Left ventricle myocardium superior (tissue), 1 donor: ENCODE measurements around the gene KRT24. TPM values are rescaled to one million over a fixed set of nuclear protein-coding genes. Genes with fewer than 3 reads are reported as not detected.
"Not testable (repeated sequence)": the region's sequence is repeated elsewhere in the genome, so short reads cannot be mapped to it uniquely, and the experiment has no call there.

Source experiments
- ATAC-seq: fragments of 200-7000 bp; cut with Tn5 transposase; one replicate; pipeline ENCODE4 v1.9.1; 2020; ENCODE audit warnings: mild to moderate bottlenecking, moderate library complexity
- DNase-seq: peaks from one replicate; pipeline ENCODE4 v3.0.0-alpha.2; 2020
- intact Hi-C: fragments of 100-400 bp; cut with micrococcal nuclease; formaldehyde crosslinking; loops from one replicate; pipeline ENCODE4 v1.11.0; 2022
- long read RNA-seq: library from polyadenylated mRNA; unstranded; transcript quantifications from one replicate; pipeline ENCODE4 v2.0.0, GENCODE V29; 2021
- total RNA-seq: library from RNA; stranded (reverse); fragmentation: NEBNext Ultra II Directional; extraction: Animal tissue kit (Norgen Biotek cat#: 25700); gene quantifications from one replicate; pipeline ENCODE4 v1.2.1, GENCODE V29; 2021
- donor health status: DM: no; HTN: yes; CAD: no; lungs with severe emphysema.

The KRT24 gene
- total RNA-seq, result not detected
- long read RNA-seq, result 0 reads

DNA sequence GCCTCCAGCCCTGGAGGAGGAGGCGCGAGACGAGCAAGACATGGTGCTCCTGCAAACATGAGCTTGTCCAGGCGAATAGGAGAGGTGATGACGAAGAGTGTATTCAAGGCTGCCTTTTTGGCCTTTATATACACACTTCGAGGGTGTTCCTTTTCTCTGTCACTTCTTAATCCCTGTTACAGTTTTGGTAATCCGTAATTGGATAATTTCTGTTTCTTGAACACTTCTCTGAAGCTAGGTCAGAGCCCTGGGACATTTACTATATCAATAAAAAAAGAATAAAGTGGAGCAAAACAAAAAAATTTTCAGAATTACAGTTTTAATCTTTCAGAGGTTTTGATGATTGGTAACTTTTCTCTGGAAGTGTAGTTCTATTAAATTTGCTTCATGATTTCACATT is at the start of gene KRT24:
KRT24 (minus strand) TSS at position 101 of the 400 bp plus-strand sequence; CDS start at position 42, 59 bp downstream.
- ATAC-seq, result no peak
- DNase-seq, result no peak
- intact Hi-C loops, result no loop called here

DNA sequence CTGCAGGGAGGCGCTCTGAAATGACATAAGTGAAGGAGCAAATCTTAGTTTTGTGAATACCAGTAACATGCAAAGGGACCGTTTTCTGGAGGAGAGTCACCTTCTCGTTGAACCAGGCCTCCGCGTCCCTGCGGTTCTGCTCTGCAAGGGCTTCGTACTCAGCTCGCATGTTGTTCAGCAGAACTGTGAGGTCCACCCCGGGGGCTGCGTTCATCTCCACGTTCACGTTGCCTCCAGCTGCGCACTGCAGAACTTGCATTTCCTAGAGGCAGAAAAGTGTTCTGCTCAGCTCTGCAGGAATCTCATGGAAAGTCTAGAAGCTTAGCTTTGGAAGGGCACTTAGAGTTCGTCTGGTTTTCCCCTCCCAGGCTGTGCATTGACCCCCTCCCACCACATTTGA is 47.5 kb upstream of the KRT24 start:
- intact Hi-C loops, result no loop called here
- no peak for DNase-seq
- ATAC-seq, result no peak

DNA sequence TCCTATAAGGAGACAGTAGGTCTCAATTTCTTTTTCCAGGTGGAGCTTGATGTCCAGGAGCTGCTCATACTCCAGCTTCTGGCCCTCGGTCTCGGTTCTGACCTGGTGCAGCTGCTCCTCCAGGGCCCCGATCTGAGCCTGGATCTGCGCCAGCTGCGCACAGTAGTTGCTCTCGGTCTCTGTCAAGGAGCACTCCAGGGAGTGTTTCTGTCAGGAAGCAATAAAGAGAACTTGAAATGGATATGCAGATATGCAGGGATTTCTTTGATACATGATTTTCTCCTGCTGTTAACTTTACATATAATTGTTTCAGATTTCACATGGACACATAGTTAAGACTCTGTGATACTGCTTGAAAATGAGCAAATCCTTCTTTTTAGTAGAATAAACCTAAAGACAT is 46.8 kb upstream of the KRT24 start:
- intact Hi-C loops, result no loop called here
- ATAC-seq (no peak), DNase-seq (no peak)

DNA sequence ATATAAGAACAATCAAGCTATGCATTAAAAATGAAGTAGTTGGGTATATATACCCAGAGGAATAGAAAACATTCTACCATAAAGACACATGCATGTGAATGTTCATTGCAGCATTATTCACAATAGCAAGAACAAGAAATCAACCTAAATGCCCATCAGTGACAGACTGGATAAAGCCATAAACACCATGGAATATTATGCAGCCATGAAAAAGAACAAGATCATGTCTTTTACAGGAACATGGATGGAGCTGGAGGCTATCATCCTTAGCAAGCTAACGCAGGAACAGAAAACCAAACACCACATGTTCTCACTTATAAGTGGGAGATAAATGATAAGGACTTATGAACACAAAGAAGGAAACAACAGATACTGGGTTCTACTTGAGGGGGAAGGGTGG is 45.1 kb upstream of the KRT24 start:
- intact Hi-C loops, DNase-seq, ATAC-seq: not testable (repeated sequence)

DNA sequence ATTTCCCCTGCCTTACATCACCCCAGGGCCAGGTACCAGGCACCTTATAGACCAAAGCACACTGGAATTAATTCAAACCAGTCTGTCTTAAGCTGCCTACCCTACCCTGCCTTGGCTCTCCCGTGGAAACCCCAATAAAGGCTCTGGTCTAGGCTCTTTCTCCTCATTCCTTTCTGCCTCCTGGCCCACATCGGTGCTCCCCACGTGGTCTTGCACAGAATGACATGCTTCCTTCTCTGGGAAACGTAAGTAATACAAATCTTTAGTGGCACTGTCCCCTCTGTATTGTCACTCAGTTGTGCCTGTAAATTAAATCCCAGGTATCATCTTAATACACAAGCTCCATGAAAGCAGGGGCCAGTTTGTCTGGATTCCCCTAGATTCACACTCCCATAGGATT is 35.0 kb upstream of the KRT24 start:
- no peak for DNase-seq
- intact Hi-C loops, result no loop called here
- ATAC-seq, result no peak

DNA sequence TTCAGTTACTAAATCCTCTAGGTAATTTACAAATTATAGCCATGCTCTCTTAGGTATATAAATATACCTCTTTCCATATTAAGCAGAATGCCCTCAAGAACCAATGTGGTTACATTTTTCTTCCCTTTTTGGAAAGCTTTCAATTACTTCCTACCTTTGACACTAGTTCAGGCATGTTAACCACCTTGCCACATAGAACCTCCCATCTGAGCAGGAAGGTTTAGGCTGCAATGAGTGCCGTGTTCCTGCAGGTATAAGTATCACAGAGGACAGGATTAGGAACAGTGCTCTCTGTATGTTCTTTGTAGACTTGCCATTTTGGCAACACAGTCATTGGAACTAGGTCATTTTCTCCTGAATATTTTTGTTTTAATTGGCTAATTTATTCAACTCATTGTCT is 31.5 kb upstream of the KRT24 start:
- intact Hi-C loops, result no loop called here
- no peak for ATAC-seq
- no peak for DNase-seq

DNA sequence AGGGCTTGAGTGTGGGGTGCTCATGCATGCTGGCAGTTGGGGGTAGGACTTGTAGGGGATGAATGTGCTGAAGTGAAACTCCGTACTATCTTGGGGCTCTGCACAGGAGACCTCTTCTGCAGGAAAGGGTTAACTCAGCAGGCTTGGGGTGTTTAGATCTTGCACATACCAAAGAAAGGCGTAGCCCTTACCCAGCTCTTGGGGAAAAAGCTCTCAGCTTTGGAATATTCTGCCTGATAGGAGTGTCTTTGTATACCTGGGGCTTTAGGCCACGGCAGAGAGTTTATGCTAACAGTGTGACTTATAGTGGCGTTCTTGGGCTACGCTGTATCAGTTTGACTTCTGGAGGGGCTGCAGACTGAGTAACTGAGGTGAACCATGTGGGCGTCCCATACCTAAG is 30.5 kb upstream of the KRT24 start:
- intact Hi-C loops, result no loop called here
- no peak for ATAC-seq
- no peak for DNase-seq

DNA sequence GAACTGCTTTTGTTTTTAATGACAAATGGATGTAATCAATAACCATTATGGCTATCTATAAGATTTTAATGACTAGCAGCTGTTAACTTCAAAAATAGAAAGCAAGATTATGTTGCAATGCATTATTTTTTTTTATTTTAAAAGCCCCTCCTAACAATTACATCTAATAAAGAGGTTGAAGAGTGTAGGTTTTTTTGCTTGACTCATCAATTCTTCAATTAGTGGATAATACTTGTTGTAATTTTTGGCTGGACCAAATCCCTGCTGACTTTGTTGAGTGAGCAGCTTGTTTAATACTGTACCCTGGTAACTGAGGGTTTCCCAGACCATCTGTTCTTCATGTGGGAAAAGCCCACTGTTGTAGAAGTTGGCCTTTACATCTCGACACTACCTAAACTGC is 27.4 kb upstream of the KRT24 start:
- no peak for ATAC-seq
- DNase-seq, result no peak
- intact Hi-C loops, result no loop called here

DNA sequence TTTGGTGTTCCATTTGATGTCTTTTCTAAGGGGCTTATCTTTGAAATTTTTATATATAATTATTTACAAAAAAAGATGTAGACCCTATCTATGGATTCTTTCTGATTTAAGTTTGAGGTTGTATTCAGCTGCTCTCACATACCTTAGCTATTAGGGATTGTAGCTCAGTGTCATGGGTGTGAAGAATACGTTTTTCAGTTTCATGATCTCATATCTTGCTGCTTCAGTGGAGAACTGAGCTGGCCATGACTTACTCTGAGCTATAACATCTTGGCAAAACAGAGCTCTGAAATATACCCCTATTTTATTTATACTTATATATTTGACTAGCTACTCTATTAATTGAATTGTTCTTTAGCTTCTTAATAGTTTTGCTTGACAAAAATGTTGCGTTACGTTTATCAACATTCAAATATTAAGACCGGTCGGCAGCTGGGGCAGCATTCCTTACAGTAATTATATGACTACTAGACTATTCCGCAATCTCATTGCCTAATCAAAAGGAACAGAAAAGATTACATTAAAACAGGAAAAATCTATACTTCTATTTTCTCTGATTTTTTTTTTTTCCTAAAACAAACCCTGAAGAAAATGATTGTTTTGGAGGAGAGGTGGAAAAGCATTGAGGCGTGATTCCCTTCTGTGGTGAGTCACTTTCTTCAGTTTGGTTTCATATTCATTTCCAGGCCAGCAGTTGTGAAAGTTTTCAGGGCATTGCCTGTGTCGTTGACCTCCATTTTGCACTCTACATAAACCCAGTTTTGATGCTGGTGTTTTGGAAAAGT is 24.1 kb upstream of the KRT24 start:
- ATAC-seq, result no peak
- intact Hi-C loops, result no loop called here
- no peak for DNase-seq

DNA sequence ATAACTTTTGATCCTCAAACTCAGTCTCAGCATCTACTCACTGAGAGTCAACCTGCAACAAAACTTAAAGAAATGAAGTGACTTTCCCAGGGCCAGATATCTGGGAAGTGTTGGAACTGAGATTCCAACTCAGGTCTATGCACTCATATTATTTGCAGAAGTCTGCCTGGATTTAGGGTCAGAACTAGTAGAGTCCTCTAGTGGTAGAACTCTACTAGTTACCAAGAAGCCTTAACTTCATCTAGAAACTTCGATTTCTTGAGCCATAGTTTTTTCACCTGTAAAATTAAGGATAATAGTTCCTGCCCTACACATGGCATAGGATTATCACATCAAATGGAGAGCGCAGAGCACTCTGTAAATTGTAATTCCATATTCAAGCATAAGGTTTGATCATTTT is 23.4 kb upstream of the KRT24 start:
- intact Hi-C loops, result no loop called here
- ATAC-seq (no peak), DNase-seq (no peak)

DNA sequence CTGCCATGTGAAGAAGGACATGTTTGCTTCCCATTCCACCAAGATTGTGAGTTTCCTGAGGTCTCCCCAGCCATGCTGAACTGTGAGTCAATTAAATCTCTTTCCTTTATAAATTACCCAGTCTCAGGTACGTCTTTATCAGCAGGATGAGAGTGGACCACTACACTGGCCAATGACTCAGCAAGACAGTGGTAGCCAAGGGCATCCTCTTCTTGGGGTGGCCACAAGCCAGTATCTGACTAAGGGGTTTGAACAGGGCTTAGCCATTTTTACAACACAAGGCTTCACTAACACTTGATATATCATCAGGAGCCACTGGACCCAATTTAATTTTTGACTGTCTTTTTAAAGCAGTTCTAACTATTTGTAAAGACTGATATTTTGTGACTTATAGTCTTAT is 21.1 kb upstream of the KRT24 start:
- DNase-seq, result no peak
- no peak for ATAC-seq
- intact Hi-C loops, result no loop called here

DNA sequence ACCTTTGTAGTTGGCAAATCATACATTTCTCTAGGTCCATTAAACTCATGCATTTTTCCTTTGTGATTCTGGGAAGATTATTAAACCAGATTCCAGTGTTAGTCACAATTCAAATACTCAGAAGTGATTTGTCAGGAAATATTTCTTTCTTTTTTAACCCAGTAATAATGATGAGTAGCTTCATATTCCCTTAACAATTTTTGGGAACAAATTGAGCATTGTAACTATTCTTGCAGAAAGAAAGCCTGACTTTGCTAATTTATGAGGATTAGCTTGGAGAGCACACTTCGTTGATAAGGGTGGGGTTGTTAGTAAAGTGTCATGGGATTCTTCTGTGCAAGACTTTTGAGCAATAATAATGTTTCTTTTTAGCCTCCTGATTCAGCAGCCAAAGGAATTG is 18.7 kb upstream of the KRT24 start:
- intact Hi-C loops, result no loop called here
- DNase-seq (no peak), ATAC-seq (no peak)

DNA sequence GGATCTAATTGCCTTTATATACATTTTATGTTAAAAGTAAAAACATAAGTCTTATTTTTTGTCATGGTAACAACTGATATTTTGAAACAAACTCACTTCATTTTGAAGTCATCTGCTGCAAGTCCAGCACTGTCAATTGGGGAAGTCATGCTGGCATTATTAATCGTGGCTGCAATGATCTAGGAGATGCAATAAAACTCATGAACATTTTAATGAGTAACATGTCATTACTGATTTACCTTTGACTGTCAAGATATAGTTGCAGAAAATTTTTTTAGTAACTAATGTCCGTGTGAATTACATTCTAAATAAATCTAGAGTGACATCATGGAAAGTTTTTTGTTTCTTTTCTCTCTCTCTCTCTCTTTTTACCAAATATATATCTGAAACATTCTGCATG is 17.3 kb upstream of the KRT24 start:
- intact Hi-C loops, result no loop called here
- DNase-seq (no peak), ATAC-seq (no peak)

DNA sequence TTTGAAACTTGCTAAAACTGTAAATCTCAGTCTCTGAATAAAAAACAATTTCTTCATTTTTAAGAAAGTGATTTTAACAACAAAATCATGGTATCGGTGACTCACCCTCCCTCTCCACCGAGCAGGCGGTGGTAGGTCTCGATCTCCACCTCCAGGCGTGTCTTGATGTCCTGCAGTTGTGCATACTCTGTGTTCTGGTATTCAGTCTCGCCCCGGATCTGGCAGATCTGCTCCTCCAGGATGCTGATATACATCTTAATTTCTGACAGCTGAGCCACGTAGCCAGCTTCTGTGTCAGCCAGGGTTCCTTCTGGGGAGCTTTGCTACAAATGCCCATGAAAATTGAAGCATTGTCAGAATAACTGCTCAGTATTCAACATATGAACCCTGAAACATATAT is 15.4 kb upstream of the KRT24 start:
- ATAC-seq, result no peak
- DNase-seq, result no peak
- intact Hi-C loops, result no loop called here

DNA sequence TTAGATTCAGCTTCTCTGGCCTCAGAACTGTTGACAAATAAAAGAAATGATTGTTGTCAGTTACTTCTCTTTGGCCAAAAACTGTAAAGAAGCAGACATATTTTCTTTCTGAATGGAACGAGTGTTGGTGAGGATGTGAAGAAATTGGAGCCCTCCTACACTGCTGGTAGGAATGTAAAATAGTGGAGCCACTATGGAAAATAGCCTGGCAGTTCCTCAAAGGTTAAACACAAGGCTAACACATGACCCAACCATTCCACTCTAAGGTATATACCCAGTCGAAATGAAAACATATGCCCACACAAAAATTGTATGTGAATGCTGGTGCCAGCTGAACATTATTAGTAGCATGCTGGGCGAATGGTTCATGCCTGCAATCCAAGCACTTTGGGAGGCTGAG is 14.2 kb upstream of the KRT24 start:
- ATAC-seq (no peak), DNase-seq (no peak)
- intact Hi-C loops, result no loop called here

DNA sequence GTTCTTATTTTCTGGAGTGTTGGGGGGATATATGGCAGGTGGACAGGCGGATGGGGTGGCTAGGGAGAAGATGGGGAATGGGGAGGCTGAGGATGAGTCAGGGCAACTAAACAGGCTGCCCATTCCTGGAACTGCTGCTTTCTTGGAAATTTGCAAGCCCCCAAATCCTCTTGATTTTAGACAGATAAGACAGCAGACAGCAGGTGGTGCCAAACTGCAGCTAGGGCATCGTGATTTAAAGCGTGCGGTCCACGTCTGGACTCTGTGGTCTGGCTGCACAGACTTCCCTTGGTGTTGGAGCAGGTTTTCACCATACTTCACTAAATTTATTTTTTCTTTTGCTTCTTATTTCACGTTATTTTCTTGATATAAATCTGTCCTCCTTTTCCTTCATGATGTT is 10.9 kb upstream of the KRT24 start:
- ATAC-seq (no peak), DNase-seq (no peak)
- intact Hi-C loops, result no loop called here

DNA sequence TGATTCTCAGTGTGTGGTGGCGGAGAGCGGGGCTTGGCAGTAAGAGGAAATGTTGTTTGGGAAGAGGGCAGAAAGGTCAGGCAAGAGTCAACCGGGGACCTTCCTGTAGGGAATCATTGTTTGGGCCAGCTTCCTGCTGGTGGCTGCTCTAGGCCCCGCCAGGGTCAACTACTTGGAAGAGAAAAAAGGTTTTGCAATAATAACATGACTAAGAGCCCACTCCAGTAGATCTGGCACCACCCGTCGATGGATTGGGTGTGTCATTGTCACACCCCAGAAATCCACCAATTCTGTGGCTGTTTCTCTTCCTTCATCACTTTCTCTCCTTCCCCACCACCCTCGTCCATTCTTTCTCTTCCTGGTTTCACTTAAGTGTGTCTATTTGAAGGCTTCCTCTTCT is 4.2 kb upstream of the KRT24 start:
- ATAC-seq, result peak; percentile 57
- intact Hi-C loops, result no loop called here
- peak; percentile 37 for DNase-seq

DNA sequence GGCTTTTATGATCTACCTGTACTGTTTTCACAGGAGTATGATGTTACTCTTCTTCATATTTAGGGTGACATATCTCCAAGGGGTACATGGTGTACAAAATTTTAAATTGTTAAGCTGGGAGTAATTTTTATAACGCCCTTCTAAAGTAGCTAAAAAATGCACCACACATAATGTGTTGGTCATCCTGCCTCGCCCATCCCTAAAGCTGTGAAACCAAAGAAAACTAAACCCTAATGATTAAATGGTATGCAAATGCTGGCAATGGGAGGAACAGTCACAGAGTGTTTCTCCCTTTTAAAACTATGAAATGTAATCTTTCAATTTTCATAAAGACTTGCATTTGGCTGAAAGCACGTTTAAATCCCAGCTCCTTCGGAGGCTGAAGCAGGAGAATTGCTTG is 2.0 kb upstream of the KRT24 start:
- DNase-seq (no peak), ATAC-seq (no peak)

DNA sequence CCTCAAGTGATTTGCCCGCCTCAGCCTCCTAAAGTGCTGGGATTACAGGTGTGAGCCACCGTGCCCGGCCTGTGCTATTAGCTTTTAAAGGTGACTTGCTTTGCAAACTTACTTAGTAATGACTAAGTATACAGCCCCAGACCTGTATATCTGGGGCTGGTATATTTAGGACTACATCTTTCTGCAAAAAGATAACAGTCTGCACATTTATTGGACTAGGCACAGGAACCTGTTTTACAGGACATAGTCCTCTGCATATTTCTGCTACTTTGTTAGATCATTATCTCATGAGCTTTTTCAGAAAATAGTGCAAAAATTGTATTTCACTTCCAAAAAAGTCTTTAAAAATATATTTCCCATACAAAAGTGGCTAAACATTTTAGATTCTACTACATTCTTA is 1.3 kb downstream of the KRT24 start:
- no peak for ATAC-seq
- intact Hi-C loops, result no loop called here
- DNase-seq, result no peak

More for the DNA sequence above, 2.0 kb upstream of the KRT24 start:
- intact Hi-C loops, result no loop called here

DNA sequence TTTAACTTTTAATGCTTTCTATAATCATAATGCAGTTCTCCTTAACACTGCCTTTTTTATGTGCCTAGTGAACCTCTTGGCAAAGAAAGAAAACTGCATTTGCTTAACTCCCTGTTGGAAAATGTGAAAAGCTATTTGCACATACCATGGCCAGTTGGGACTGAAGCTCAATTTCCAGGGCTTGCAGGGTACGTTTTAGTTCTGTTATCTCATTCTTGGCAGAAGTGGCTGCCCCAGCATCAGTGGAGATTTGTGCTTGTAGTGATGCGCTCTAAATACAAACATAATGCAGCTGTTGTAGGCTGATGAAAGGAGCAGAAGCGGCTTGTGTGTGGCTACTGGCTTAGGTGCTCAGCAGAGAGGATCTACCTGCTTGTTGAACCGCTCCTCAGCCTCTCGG is 3.7 kb downstream of the KRT24 start:
- DNase-seq, result no peak
- intact Hi-C loops, result no loop called here
- peak; percentile 24 for ATAC-seq

DNA sequence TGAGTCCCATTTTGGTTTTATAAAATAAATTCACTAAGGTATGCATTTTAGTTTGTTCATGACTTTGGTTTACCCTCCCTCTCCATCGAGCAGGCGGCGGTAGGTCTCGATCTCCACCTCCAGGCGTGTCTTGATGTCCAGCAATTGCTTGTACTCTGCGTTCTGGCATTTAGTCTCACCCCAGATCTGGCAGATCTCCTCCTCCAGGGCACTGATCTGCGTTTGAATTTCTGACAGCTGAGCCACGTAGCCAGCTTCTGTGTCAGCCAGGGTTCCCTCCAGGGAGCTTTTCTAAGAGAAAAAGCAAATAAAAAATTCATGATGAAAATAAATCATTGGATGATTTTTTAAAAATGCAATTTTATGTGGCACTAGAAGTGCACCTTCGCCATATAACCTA is 4.2 kb downstream of the KRT24 start:
- DNase-seq, result no peak
- intact Hi-C loops, result no loop called here
- ATAC-seq, result peak; percentile 18

DNA sequence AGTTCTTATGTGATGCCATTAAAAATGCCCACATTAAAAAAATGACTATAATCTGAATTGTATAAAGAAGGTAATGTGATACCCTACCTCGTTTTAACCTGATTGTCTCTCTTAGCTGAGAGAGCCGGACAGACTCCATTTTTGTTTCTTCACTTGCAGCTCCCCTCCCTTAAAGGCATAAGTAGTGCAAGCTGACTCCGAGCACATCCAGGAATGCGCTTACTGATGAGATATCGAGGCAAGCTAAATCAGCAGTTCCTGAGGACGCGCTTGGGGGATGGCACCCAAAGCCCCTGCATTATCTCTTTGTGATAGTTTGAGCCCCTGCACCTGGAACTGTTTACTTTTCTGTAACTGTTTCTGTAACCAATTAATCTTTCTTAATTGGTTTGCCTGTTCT is 6.3 kb downstream of the KRT24 start:
- no peak for ATAC-seq

More for the DNA sequence above, 6.3 kb downstream of the KRT24 start:
- intact Hi-C loops, result no loop called here
- DNase-seq, result no peak
